Activated naive CD4-positive, alpha-beta T cell treated with anti-CD3 and anti-CD28 coated beads for 36 hours (primary cell): ENCODE results near the gene KCNB1. TPM values are rescaled to one million over a fixed set of nuclear protein-coding genes. Genes with fewer than 3 reads are reported as not detected.

Experiments used
- CTCF ChIA-PET: fragments of 350-600 bp; sonication (Branson Sonifier 250); formaldehyde crosslinking; loops from one replicate; lab custom pipeline; 2021; ENCODE audit warnings: antibody characterized with exemption; lab: Charles Lee
- DNase-seq: peaks from one replicate; pipeline ENCODE4 v3.0.0-alpha.2; 2020
- H3K27ac Mint-ChIP-seq: one replicate; pipeline ENCODE4 v1.8.0; 2021; ENCODE audit warnings: mild to moderate bottlenecking, mixed read lengths
- H3K27me3 Mint-ChIP-seq: one replicate; pipeline ENCODE4 v1.8.0; 2021; ENCODE audit warnings: low read depth, mixed read lengths
- H3K36me3 Mint-ChIP-seq: one replicate; pipeline ENCODE4 v1.8.0; 2021; ENCODE audit warnings: low read depth, mixed read lengths
- H3K4me1 Mint-ChIP-seq: one replicate; pipeline ENCODE4 v1.8.0; 2021; ENCODE audit warnings: low read depth, mixed read lengths
- H3K4me3 Mint-ChIP-seq: one replicate; pipeline ENCODE4 v1.8.0; 2021; ENCODE audit warnings: mild to moderate bottlenecking, moderate library complexity, mixed read lengths
- H3K9me3 Mint-ChIP-seq: one replicate; pipeline ENCODE4 v1.8.0; 2021; ENCODE audit warnings: mixed read lengths
- intact Hi-C: fragments of 100-400 bp; cut with micrococcal nuclease; formaldehyde crosslinking; loops from one replicate; pipeline ENCODE4 v1.15.1; 2023
- total RNA-seq, 2 experiments: library from RNA; stranded (reverse); gene quantifications; one replicate each; pipeline ENCODE4 v1.2.3, GENCODE V29; 2021

KCNB1 gene
- total RNA-seq, 2 experiments from 2014 or later: not detected

- H3K9me3 Mint-ChIP-seq: no peaks in the 10 kb centered on the region
- no peak for DNase-seq
- CTCF ChIA-PET: no interaction called here
- H3K27me3 Mint-ChIP-seq: peaks cover 9% of the 10 kb centered on the region
- no peak overlapping the region for H3K27ac Mint-ChIP-seq
- H3K4me1 Mint-ChIP-seq: no peaks in the 10 kb centered on the region
- no peak overlapping the region for H3K4me3 Mint-ChIP-seq
- intact Hi-C loops: no loop called here
- H3K36me3 Mint-ChIP-seq: no peaks in the 10 kb centered on the region
These were observed 31.0 kb upstream of the KCNB1 start for GRCh38 chr20:49513517-49513916.

- CTCF ChIA-PET: no interaction called here
- H3K4me1 Mint-ChIP-seq: no peaks in the 10 kb centered on the region
- no peak for DNase-seq
- no peaks in the 10 kb centered on the region for H3K36me3 Mint-ChIP-seq
- H3K4me3 Mint-ChIP-seq: no peak overlapping the region
- H3K27me3 Mint-ChIP-seq: peaks cover 11% of the 10 kb centered on the region
- intact Hi-C loops: no loop called here
- no peak overlapping the region for H3K27ac Mint-ChIP-seq
- H3K9me3 Mint-ChIP-seq: no peaks in the 10 kb centered on the region
These were observed 30.5 kb upstream of the KCNB1 start for GRCh38 chr20:49513009-49513408.

GRCh38 chr20:49511788-49512525 is 29.5 kb upstream of the KCNB1 start:
- Mint-ChIP-seq H3K9me3 (no peaks in the 10 kb centered on the region), H3K27ac (no peak overlapping the region), H3K36me3 (no peaks in the 10 kb centered on the region), H3K4me3 (no peak overlapping the region), H3K4me1 (no peaks in the 10 kb centered on the region), H3K27me3 (peaks cover 15% of the 10 kb centered on the region)
- intact Hi-C loops: no loop called here
- CTCF ChIA-PET: no interaction called here
- DNase-seq: no peak

- no peak overlapping the region for H3K27ac Mint-ChIP-seq
- no peak for DNase-seq
- CTCF ChIA-PET: interaction anchor here (1.2 kb wide), 1 partner anchor 11 kb away, joined by 3 read pairs; no protein-coding TSS in a partner anchor
- no peaks in the 10 kb centered on the region for H3K9me3 Mint-ChIP-seq
- no peak overlapping the region for H3K4me3 Mint-ChIP-seq
- H3K27me3 Mint-ChIP-seq: peaks cover 17% of the 10 kb centered on the region
- H3K36me3 Mint-ChIP-seq: no peaks in the 10 kb centered on the region
- intact Hi-C loops: no loop called here
- H3K4me1 Mint-ChIP-seq: no peaks in the 10 kb centered on the region
These were observed 28.2 kb upstream of the KCNB1 start for GRCh38 chr20:49510562-49511122.

- Mint-ChIP-seq H3K9me3 (no peaks in the 10 kb centered on the region), H3K4me1 (no peaks in the 10 kb centered on the region), H3K27ac (no peak overlapping the region), H3K4me3 (no peak overlapping the region), H3K36me3 (no peaks in the 10 kb centered on the region), H3K27me3 (peaks cover 16% of the 10 kb centered on the region)
- no peak for DNase-seq
- CTCF ChIA-PET: interaction anchor here (0.8 to 3.6 kb wide), 6 partner anchors 9 to 396 kb away, joined by 3 to 12 read pairs (median 3); no protein-coding TSS in a partner anchor
- intact Hi-C loops: loop anchor here (1.0 kb wide), 1 partner anchor 174 kb away; no protein-coding TSS in a partner anchor
These were observed 26.1 kb upstream of the KCNB1 start for GRCh38 chr20:49508435-49509199.

GRCh38 chr20:49507741-49508434 is 25.4 kb upstream of the KCNB1 start:
- DNase-seq: no peak
- CTCF ChIA-PET: interaction anchor here (0.9 to 3.6 kb wide), 6 partner anchors 8 to 177 kb away, joined by 3 to 12 read pairs (median 4); no protein-coding TSS in a partner anchor
- no peaks in the 10 kb centered on the region for H3K4me1 Mint-ChIP-seq
- H3K27ac Mint-ChIP-seq: no peak overlapping the region
- no peaks in the 10 kb centered on the region for H3K9me3 Mint-ChIP-seq
- peaks cover 16% of the 10 kb centered on the region for H3K27me3 Mint-ChIP-seq
- intact Hi-C loops: loop anchor here (1.0 kb wide), 1 partner anchor 174 kb away; no protein-coding TSS in a partner anchor
- H3K4me3 Mint-ChIP-seq: no peak overlapping the region
- no peaks in the 10 kb centered on the region for H3K36me3 Mint-ChIP-seq

GRCh38 chr20:49505518-49505917 is 23.1 kb upstream of the KCNB1 start:
- H3K4me3 Mint-ChIP-seq: no peak overlapping the region
- DNase-seq: no peak
- H3K36me3 Mint-ChIP-seq: no peaks in the 10 kb centered on the region
- intact Hi-C loops: no loop called here
- CTCF ChIA-PET: interaction anchor here (0.7 to 1.5 kb wide), 4 partner anchors 11 to 171 kb away, joined by 3 to 4 read pairs (median 4); no protein-coding TSS in a partner anchor
- H3K27ac Mint-ChIP-seq: no peak overlapping the region
- no peaks in the 10 kb centered on the region for H3K9me3 Mint-ChIP-seq
- peaks cover 19% of the 10 kb centered on the region for H3K27me3 Mint-ChIP-seq
- H3K4me1 Mint-ChIP-seq: no peaks in the 10 kb centered on the region

GRCh38 chr20:49503176-49503575 is 20.7 kb upstream of the KCNB1 start:
- H3K36me3 Mint-ChIP-seq: no peaks in the 10 kb centered on the region
- H3K4me1 Mint-ChIP-seq: no peaks in the 10 kb centered on the region
- peaks cover 10% of the 10 kb centered on the region for H3K27me3 Mint-ChIP-seq
- H3K9me3 Mint-ChIP-seq: peaks cover 2% of the 10 kb centered on the region
- DNase-seq: no peak
- no peak overlapping the region for H3K4me3 Mint-ChIP-seq
- CTCF ChIA-PET: interaction anchor here (1.0 kb wide), 1 partner anchor 16 kb away, joined by 3 read pairs; no protein-coding TSS in a partner anchor
- intact Hi-C loops: no loop called here
- no peak overlapping the region for H3K27ac Mint-ChIP-seq

- Mint-ChIP-seq H3K4me1 (no peaks in the 10 kb centered on the region), H3K27ac (no peak overlapping the region), H3K9me3 (peaks cover 2% of the 10 kb centered on the region), H3K27me3 (peaks cover 6% of the 10 kb centered on the region), H3K36me3 (no peaks in the 10 kb centered on the region), H3K4me3 (no peak overlapping the region)
- CTCF ChIA-PET: no interaction called here
- DNase-seq: no peak
- intact Hi-C loops: no loop called here
These were observed 19.4 kb upstream of the KCNB1 start for GRCh38 chr20:49501917-49502316.

- CTCF ChIA-PET: interaction anchor here (1.0 kb wide), 1 partner anchor 13 kb away, joined by 3 read pairs; no protein-coding TSS in a partner anchor
- H3K27ac Mint-ChIP-seq: no peak overlapping the region
- no peak for DNase-seq
- H3K36me3 Mint-ChIP-seq: no peaks in the 10 kb centered on the region
- H3K9me3 Mint-ChIP-seq: peaks cover 2% of the 10 kb centered on the region
- intact Hi-C loops: no loop called here
- peaks cover 8% of the 10 kb centered on the region for H3K27me3 Mint-ChIP-seq
- H3K4me1 Mint-ChIP-seq: no peaks in the 10 kb centered on the region
- H3K4me3 Mint-ChIP-seq: no peak overlapping the region
These were observed 14.9 kb upstream of the KCNB1 start for GRCh38 chr20:49497398-49497669.

GRCh38 chr20:49496553-49497397 is 14.3 kb upstream of the KCNB1 start:
- H3K27ac Mint-ChIP-seq: no peak overlapping the region
- H3K9me3 Mint-ChIP-seq: peaks cover 2% of the 10 kb centered on the region
- peaks cover 8% of the 10 kb centered on the region for H3K27me3 Mint-ChIP-seq
- DNase-seq: no peak
- intact Hi-C loops: no loop called here
- no peak overlapping the region for H3K4me3 Mint-ChIP-seq
- no peaks in the 10 kb centered on the region for H3K4me1 Mint-ChIP-seq
- no peaks in the 10 kb centered on the region for H3K36me3 Mint-ChIP-seq
- CTCF ChIA-PET: interaction anchor here (1.0 kb wide), 1 partner anchor 12 kb away, joined by 3 read pairs; no protein-coding TSS in a partner anchor
